ENCODE measurements around the gene C5orf24.
"Not testable (repeated sequence)": the region's sequence is repeated elsewhere in the genome, so short reads cannot be mapped to it uniquely, and the experiment has no call there.

DNA sequence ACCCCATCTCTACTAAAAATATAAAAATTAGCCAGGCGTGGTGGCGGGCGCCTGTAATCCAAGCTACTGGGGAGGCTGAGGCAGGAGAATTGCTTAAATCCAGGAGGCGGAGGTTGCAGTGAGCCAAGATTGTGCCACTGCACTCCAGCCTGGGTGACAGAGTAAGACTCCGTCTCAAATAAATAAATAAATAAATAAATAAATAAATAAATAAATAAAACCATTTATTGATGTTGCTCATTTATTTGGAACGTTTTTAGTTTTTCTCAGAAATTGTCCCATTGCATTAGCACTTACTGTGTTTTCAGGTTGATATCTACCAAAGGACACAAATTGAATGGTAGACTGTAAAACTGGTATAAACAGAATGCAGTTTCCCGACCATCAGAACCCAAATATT lies 10.7 kb downstream of the C5orf24 start:
- TF ChIP-seq CTCF (conservative IDR thresholded peaks at IDR 0.05; ENCODE audit: low read depth, low read length); EZH2 (IDR thresholded peaks at IDR 0.05; ENCODE audit: borderline replicate concordance, low read depth, low read length, poor library complexity, severe bottlenecking): not testable (repeated sequence)

All from A673 (cell line).